ENCODE results near the gene MCTP1.

- no peak for TF ChIP-seq SP1 (IDR thresholded peaks at IDR 0.05)
- no peak for TF ChIP-seq HDGF (IDR thresholded peaks at IDR 0.05; ENCODE audit: borderline replicate concordance)
These were observed 506.6 kb downstream of the MCTP1 start for GRCh38 chr5:94778299-94778698.
